Frontal cortex (tissue), 4 donors: ENCODE results near the gene OR2H2. TPM values are rescaled to one million over a fixed set of nuclear protein-coding genes. Genes with fewer than 3 reads are reported as not detected.

Source experiments
- DNase-seq, 2 donors: peaks; one replicate each; pipeline ENCODE4 v3.0.0; 2012; ENCODE audit warnings: low spot score in 2 of 2
- FAIRE-seq: peaks from 2 replicates; lab custom pipeline; 2012; peaks lifted over from hg19 to GRCh38; lab: Jason Lieb, UNC
- total RNA-seq: library from RNA; depleted of rRNA; stranded (reverse); fragments of >200 nt; gene quantifications from one replicate; pipeline ENCODE4 v1.2.3, GENCODE V29; 2014
- donor health status: control.
- donor health status: control.
- donor health status: control.

The OR2H2 gene
- not detected for total RNA-seq

GRCh38 chr6:29584821-29585220, at the start of gene OR2H2:
Gene OR2H2 (plus strand): TSS chr6:29585121. CDS start chr6:29587945, 2,824 bp downstream.
- DNase-seq (no peak), FAIRE-seq (no peak)

- FAIRE-seq (no peak), DNase-seq (no peak)
Measured at GRCh38 chr6:29537714-29538403, 47.1 kb upstream of the OR2H2 start.

- DNase-seq, result no peak
- no peak for FAIRE-seq
Measured at GRCh38 chr6:29547573-29547972, 37.3 kb upstream of the OR2H2 start.

- DNase-seq (peak; percentile 48 to 60), FAIRE-seq (no peak)
Measured at GRCh38 chr6:29552512-29553051, 32.3 kb upstream of the OR2H2 start.

GRCh38 chr6:29553268-29554057, 31.5 kb upstream of the OR2H2 start:
- peak in 1 of 2 donors; percentile 44 for DNase-seq
- no peak for FAIRE-seq

- DNase-seq (no peak), FAIRE-seq (no peak)
Measured at GRCh38 chr6:29554764-29555163, 30.2 kb upstream of the OR2H2 start.

GRCh38 chr6:29557320-29557719, 27.6 kb upstream of the OR2H2 start:
- FAIRE-seq, result no peak
- no peak for DNase-seq

GRCh38 chr6:29558439-29559079, 26.4 kb upstream of the OR2H2 start:
- no peak for FAIRE-seq
- DNase-seq, result no peak

- FAIRE-seq, result no peak
Measured at GRCh38 chr6:29559524-29560287, 25.2 kb upstream of the OR2H2 start, which contains the start of gene UBD. Gene UBD (minus strand): TSS chr6:29559732. CDS start chr6:29559701, 31 bp downstream.

GRCh38 chr6:29561091-29561490, 23.8 kb upstream of the OR2H2 start:
- FAIRE-seq (no peak), DNase-seq (no peak)

More at GRCh38 chr6:29559524-29560287, 25.2 kb upstream of the OR2H2 start, which contains the start of gene UBD:
- no peak for DNase-seq

- FAIRE-seq (no peak), DNase-seq (no peak)
Measured at GRCh38 chr6:29561606-29562181, 23.2 kb upstream of the OR2H2 start.

GRCh38 chr6:29563435-29563965, 21.4 kb upstream of the OR2H2 start:
- no peak for DNase-seq
- FAIRE-seq, result no peak

- no peak for DNase-seq
- FAIRE-seq, result no peak
Measured at GRCh38 chr6:29564875-29565274, 20.0 kb upstream of the OR2H2 start.

- DNase-seq, result no peak
- FAIRE-seq, result no peak
Measured at GRCh38 chr6:29566856-29567255, 18.1 kb upstream of the OR2H2 start.

- FAIRE-seq (no peak), DNase-seq (no peak)
Measured at GRCh38 chr6:29567541-29567940, 17.4 kb upstream of the OR2H2 start.

GRCh38 chr6:29567991-29568390, 16.9 kb upstream of the OR2H2 start:
- DNase-seq, result no peak

GRCh38 chr6:29576056-29576455, 8.9 kb upstream of the OR2H2 start:
- DNase-seq, result no peak
- no peak for FAIRE-seq

More at GRCh38 chr6:29567991-29568390, 16.9 kb upstream of the OR2H2 start:
- FAIRE-seq, result no peak

GRCh38 chr6:29577544-29577943, 7.4 kb upstream of the OR2H2 start:
- FAIRE-seq, result no peak
- DNase-seq, result no peak
